Left cardiac atrium (tissue), 4 donors: ENCODE data around the gene ADCY3. TPM values are rescaled to one million over a fixed set of nuclear protein-coding genes. Genes with fewer than 3 reads are reported as not detected.
A peak's percentile ranks its signal among the peaks of the same experiment; 100 is the strongest.

Experiments
- ATAC-seq, 2 donors: fragments of 200-7000 bp; cut with Tn5 transposase; one replicate each; pipeline ENCODE4 v1.9.1; 2020; ENCODE audit warnings: mild to moderate bottlenecking in 2 of 2, moderate library complexity in 2 of 2
- DNase-seq: peaks from one replicate; pipeline ENCODE4 v3.0.0-alpha.2; 2020
- intact Hi-C, 2 donors: fragments of 100-400 bp; cut with DNase I; formaldehyde crosslinking; loops; one replicate each; pipeline versions ENCODE4 v1.14.1 to v1.15.1; 2022 to 2023
- total RNA-seq, 2 donors: library from RNA; stranded (reverse); fragmentation: NEBNext Ultra II Directional; extraction: Animal tissue kit (Norgen Biotek cat#: 25700); gene quantifications; one replicate each; pipeline ENCODE4 v1.2.1, GENCODE V29; 2021
- donor health status: DM: no; HTN: yes; CAD: no.
- donor health status: DM: no; HTN: yes; CAD: no; lungs with severe emphysema.
- donor health status: DM: yes; HTN: yes; CAD: no.
- donor health status: Dilated cardiomyopathy.

ADCY3 gene
- total RNA-seq, 2 donors from 2014 or later: 42.7 to 44.0 TPM

DNA sequence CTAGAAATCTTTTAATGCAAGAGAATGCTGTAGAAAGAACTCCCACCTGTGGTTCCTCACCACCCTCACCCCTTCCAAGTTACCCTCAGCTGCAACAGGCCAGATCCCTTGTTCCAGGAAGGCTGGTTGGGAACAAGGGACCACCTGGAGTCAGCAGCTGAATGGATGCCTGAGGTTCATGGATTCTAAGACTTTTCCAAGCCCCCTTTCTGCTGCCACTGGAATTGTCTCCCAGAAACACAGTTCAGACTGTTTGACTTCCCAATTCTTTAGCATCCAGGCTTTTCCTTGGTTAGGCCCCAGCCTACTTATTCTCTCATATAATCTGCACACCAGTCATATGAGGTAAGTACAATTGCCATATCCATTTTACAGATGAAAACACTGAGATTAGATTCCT is 8.0 kb upstream of the ADCY3 start:
- no peak for DNase-seq
- ATAC-seq: no peak
- intact Hi-C loops: no loop called here

GRCh38 chr2:24926602-24927252 is 6.7 kb upstream of the ADCY3 start:
- DNase-seq (peak; percentile 79), ATAC-seq (peak; percentile 68 to 84)
- intact Hi-C loops: no loop called here

DNA sequence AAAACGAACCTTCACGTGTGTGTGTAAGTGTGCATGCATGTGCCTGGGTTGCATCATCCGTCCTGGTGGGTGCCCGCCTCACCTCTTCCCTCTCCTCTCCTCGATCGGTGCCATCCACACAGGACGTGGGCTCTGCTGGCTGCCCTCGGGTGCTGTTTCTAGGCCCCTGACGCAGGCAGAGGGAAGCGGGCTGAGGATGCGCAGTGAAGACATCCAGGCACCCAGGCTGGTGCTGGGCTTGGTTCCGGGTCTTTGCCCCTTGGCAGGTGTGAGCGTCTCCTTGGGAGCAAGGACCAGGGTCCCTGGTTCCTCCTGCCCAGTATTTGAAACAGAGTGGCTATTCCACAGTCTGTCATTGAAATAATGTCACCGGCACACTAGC is 6.2 kb upstream of the ADCY3 start:
- DNase-seq (no peak), ATAC-seq (no peak)
- intact Hi-C loops: no loop called here

GRCh38 chr2:24925815-24926214 is 5.8 kb upstream of the ADCY3 start:
- ATAC-seq (no peak), DNase-seq (no peak)
- intact Hi-C loops: no loop called here

DNA sequence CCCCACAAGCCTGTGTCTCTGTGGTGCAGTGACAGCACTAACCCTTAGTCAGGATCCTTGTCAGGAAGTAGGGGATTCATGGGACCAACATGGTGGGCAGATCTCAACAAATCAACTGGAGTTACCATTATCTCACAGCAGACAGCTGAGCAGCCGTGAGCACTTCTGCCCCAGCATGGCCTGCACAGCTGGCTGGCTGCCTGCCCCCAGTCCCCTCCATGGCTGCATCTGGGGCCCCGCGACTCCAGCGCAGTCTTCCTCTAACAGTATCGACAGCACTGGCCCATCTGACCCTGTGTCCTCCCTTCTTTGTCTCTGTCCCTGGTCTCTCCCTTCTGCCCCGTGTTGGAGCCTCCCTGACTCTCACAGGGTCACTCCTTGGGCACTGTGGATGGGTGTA is 4.7 kb upstream of the ADCY3 start:
- intact Hi-C loops: no loop called here
- DNase-seq (no peak), ATAC-seq (no peak)

- intact Hi-C loops: no loop called here
- ATAC-seq (no peak), DNase-seq (no peak)
Measured at GRCh38 chr2:24924266-24924665, 4.2 kb upstream of the ADCY3 start.

DNA sequence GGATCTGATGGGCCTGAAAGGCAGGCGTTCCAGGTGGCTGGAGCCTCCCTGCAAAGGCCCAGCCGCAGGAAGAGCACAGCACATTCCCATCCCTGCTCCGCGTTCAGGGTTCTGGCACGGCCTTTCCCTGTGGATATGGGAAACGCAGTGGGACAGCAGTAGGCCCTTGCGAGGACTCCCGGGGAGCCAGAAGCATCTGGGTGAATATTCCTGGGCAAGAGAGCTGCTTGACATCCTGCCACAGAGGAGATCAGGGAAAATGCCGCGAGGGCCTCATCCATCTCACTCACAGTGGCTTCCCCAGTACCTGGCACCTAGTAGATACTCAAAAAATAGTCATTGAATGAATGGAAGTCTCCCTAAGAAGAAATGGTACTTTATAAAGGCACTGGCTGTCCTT is 3.1 kb upstream of the ADCY3 start:
- ATAC-seq (no peak), DNase-seq (no peak)
- intact Hi-C loops: no loop called here

GRCh38 chr2:24922556-24922955 is 2.5 kb upstream of the ADCY3 start:
- ATAC-seq (no peak), DNase-seq (no peak)
- intact Hi-C loops: no loop called here

DNA sequence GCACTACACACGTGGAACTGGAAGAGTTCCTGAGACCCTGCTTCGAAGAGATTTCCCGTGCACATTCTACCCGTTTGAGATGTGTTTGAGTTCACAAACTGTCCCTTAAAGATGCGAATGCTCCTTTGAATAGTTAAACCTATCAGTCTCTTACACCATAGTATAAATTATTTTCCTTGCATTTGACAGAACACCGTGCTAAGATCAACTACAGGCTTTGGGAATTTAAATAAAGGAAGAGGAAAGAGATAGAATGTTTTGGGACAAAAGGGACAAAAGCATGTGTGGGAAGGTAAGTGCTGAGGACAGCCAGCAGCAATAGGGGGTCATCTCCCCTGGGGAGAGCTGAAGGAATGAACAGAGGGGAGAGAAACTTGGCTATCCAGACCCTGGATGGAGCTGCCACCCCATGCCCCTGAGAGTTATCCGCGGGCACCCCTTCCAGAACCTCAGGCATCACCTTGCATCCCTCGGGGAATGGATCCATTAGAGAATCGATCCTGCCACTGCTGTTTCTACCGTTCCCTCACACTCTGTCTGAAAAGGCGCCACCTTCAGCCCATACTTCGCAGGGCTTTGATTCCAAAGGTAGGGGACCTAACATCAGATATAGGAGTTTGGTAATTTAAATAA is 888 bp upstream of the ADCY3 start:
- no peak for DNase-seq

GRCh38 chr2:24919506-24920097 is 435 bp downstream of the ADCY3 start:
- ATAC-seq: peak in 1 of 2 donors; percentile 10
- DNase-seq: no peak
- intact Hi-C loops: no loop called here

More for the DNA sequence above, 888 bp upstream of the ADCY3 start:
- no peak for ATAC-seq
- intact Hi-C loops: no loop called here

- peak; percentile 12 to 15 for ATAC-seq
Measured at GRCh38 chr2:24919037-24919505, 966 bp downstream of the ADCY3 start.

DNA sequence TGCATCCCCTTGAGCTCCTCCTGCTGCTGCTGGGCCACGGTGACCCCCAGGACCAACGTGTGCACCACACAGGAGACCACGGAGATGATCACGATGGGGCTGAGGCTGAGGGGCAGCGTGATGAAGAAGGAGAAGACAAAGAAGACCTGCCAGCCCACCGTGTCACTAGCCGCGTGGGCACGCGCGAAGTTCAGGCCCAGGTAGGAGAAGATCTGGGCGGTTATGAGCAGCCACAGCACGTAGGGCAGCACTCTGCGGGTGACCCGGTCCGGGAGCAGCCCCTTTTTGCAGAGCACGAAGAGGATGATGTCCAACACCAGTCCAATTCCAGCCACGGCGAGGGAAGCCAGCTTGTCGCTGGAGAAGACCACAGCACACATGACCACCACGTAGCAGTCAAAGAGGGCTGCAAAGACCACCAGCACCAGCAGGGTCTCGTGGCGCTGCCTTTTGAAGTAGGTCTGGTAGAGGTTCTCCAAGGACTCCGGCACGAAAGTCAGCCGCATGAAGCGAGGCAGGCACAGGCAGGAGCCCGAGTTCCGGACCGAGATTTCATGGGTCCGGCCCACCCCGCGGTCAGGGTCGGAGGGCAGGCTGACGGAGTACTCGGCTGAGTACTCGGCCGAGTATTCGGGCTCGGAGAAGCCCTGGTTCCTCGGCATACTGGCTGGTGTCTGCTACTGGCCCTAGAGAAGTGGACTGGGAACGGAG is 1.6 kb downstream of the ADCY3 start:
- intact Hi-C loops: no loop called here
- ATAC-seq: no peak
- no peak for DNase-seq

More at GRCh38 chr2:24919037-24919505, 966 bp downstream of the ADCY3 start:
- intact Hi-C loops: no loop called here
- no peak for DNase-seq

DNA sequence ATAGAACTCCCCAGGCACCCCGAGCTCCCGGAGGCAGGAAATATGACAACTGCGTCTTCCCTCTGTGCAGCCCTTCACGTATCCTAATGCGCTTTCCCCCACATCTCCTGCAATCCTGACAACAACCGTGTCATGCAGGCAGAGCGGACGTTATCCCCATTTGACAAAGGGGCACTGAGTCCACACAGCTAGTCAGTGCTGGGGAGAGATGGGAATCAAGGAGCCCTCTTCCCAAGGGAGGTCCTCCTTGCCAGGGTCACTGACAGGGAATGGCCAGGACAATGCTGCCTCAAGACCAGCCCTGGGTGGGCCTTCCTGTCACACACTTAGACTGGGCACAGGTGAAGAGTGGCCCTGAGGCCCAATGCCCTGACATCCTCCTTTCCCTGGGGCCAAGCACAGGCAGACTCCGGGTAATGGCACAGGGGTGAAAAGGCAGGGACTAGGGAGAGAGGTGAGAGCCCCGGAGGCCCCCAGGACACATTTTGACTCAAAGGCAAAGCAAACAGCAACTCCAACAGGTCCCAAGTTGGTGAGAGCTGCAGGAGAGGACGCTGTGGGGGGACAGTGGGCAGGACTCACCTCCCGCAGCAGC is 2.2 kb downstream of the ADCY3 start:
- ATAC-seq (no peak), DNase-seq (no peak)
- intact Hi-C loops: no loop called here

- intact Hi-C loops: no loop called here
- ATAC-seq: no peak
- no peak for DNase-seq
Measured at GRCh38 chr2:24917086-24917485, 3.0 kb downstream of the ADCY3 start.

- no peak for ATAC-seq
- DNase-seq: no peak
- intact Hi-C loops: no loop called here
Measured at GRCh38 chr2:24915796-24916195, 4.2 kb downstream of the ADCY3 start.

GRCh38 chr2:24915175-24915574 is 4.9 kb downstream of the ADCY3 start:
- ATAC-seq (no peak), DNase-seq (no peak)
- intact Hi-C loops: no loop called here

GRCh38 chr2:24914713-24915112 is 5.3 kb downstream of the ADCY3 start:
- DNase-seq: no peak
- intact Hi-C loops: no loop called here
- ATAC-seq: no peak

GRCh38 chr2:24913911-24914310 is 6.1 kb downstream of the ADCY3 start:
- intact Hi-C loops: no loop called here
- DNase-seq (no peak), ATAC-seq (peak in 1 of 2 donors; percentile 17)

DNA sequence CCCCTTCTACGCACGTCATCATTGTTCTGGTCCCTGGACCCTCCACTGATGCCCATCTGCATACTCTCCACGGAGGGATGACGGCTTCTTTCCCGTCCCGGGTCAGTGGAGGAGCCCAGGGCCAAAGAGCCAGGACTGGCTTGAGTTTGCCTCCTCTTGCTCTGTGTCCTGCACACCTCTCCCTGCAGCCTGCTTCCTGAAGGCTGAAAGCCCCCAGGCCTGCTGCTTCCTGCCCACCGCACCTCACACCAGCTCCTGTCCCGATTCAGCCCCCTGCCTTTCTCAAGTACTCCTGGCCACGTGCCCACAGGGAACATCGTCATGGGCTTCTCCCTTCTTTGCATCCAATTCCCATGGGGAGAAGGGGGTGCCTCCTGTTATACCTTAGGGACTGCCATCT is 7.1 kb downstream of the ADCY3 start:
- intact Hi-C loops: no loop called here
- DNase-seq (no peak), ATAC-seq (no peak)

GRCh38 chr2:24912523-24912922 is 7.5 kb downstream of the ADCY3 start:
- ATAC-seq (no peak), DNase-seq (no peak)
- intact Hi-C loops: no loop called here
